Measurements from ENCODE around the gene FCGR1A.
"Not testable (repeated sequence)": the region's sequence is repeated elsewhere in the genome, so short reads cannot be mapped to it uniquely, and the experiment has no call there.

- not testable (repeated sequence) for TF ChIP-seq CTCF (IDR thresholded peaks at IDR 0.05; ENCODE audit: poor library complexity); EZH2 (IDR thresholded peaks at IDR 0.05; ENCODE audit: borderline replicate concordance); EZH2phosphoT487 (IDR thresholded peaks at IDR 0.05; ENCODE audit: low read depth, severe bottlenecking, unreplicated experiment)
These were observed 34.4 kb upstream of the FCGR1A start for GRCh38 chr1:149748144-149748500.
